A172 (cell line): ENCODE data around the gene OR10J4. TPM values are rescaled to one million over a fixed set of nuclear protein-coding genes. Genes with fewer than 3 reads are reported as not detected.

Experiments
- total RNA-seq: library from RNA; depleted of rRNA; stranded (reverse); fragments of >200 nt; shearing (Covaris generic); gene quantifications from 2 replicates; pipeline ENCODE4 v1.2.3, GENCODE V29; 2014; rRNA removed

OR10J4 gene
- total RNA-seq, 1 experiment from 2014 or later: not detected

Other genes starting within 250 kb of the OR10J4 start
- gene ACKR1, start 227.3 kb upstream of the OR10J4 start, total RNA-seq: not detected in 2 replicates
- not detected in 2 replicates for gene FCER1A, start 129.9 kb upstream of the OR10J4 start, total RNA-seq
- gene OR10J1, start 7.5 kb downstream of the OR10J4 start, total RNA-seq: not detected in 2 replicates
- not detected in 2 replicates for gene OR10J5, start 103.8 kb downstream of the OR10J4 start, total RNA-seq
- gene APCS, start 155.6 kb downstream of the OR10J4 start, total RNA-seq: not detected in 2 replicates